B cell (primary cell): Measurements from ENCODE around the gene TTLL10. TPM values are rescaled to one million over a fixed set of nuclear protein-coding genes. Genes with fewer than 3 reads are reported as not detected.

Experiments used
- ATAC-seq: fragments of 200-7000 bp; cut with Tn5 transposase; one replicate; pipeline ENCODE4 v1.10.0; 2021; ENCODE audit warnings: low read depth, mild to moderate bottlenecking, moderate number of reproducible peaks, moderate library complexity
- CTCF ChIA-PET: fragments of 350-600 bp; sonication (Branson Sonifier 250); formaldehyde crosslinking; loops from one replicate; lab custom pipeline; 2021; ENCODE audit warnings: antibody characterized with exemption, inconsistent platforms; lab: Charles Lee
- POLR2A ChIA-PET: fragments of 350-600 bp; sonication (Branson Sonifier 250); formaldehyde crosslinking; loops from one replicate; lab custom pipeline; 2021; ENCODE audit warnings: antibody characterized with exemption; lab: Charles Lee
- DNase-seq: peaks from one replicate; pipeline ENCODE4 v3.0.0; 2013
- H2AFZ ChIP-seq: 2 replicates; pipeline ENCODE4 v1.6.1; 2012; ENCODE audit warnings: mild to moderate bottlenecking, low read depth, low read length; ENCODE audit not compliant: insufficient read depth, poor library complexity, severe bottlenecking
- H3K27ac ChIP-seq, 2 donors: 1 replicate in 1 of 2; 2 replicates in 1 of 2; pipeline ENCODE4 v1.5.1; 2012 to 2013; ENCODE audit warnings: low read length in 2 of 2, mild to moderate bottlenecking in 2 of 2, moderate library complexity in 1 of 2
- H3K27me3 ChIP-seq, 4 experiments: fragments of 200-600 bp in 1 of 4; sonication (generic) in 1 of 4; replicated peaks in 1 of 4; 1 replicate in 2 of 4; 2 replicates in 2 of 4; pipeline versions ENCODE4 v1.6.1 to v1.7.0; 2013 to 2016; ENCODE audit warnings: low read length in 3 of 4, mild to moderate bottlenecking in 2 of 4, mixed read lengths in 1 of 4, moderate library complexity in 1 of 4; ENCODE audit not compliant: insufficient read depth in 4 of 4, control insufficient read depth in 3 of 4; ENCODE audit errors: control extremely low read depth in 1 of 4
- H3K36me3 ChIP-seq, 2 experiments: replicated peaks in 1 of 2; 1 replicate in 1 of 2; 2 replicates in 1 of 2; pipeline versions ENCODE4 v1.6.1 to v1.7.1; 2013; ENCODE audit warnings: low read length in 1 of 2; ENCODE audit not compliant: insufficient read depth in 2 of 2, control insufficient read depth in 1 of 2; ENCODE audit errors: control extremely low read depth in 1 of 2, extremely low read depth in 1 of 2
- H3K4me1 ChIP-seq, 2 donors: fragments of 200-600 bp in 1 of 2; sonication (generic) in 1 of 2; 1 replicate in 1 of 2; 2 replicates in 1 of 2; pipeline versions ENCODE4 v1.5.1 to v1.6.1; 2013 to 2017; ENCODE audit warnings: low read length in 2 of 2; ENCODE audit not compliant: control insufficient read depth in 2 of 2, insufficient read depth in 2 of 2
- H3K4me2 ChIP-seq: replicated peaks from 2 replicates; pipeline ENCODE3; 2012; ENCODE audit warnings: mild to moderate bottlenecking, low read depth, low read length; ENCODE audit not compliant: poor library complexity, severe bottlenecking
- H3K4me3 ChIP-seq, 5 experiments: fragments of 200-600 bp in 1 of 5; sonication (generic) in 1 of 5; 1 replicate in 3 of 5; 2 replicates in 2 of 5; pipeline versions ENCODE4 v1.5.1 to v1.7.0; 2011 to 2016; ENCODE audit warnings: low read length in 4 of 5, mild to moderate bottlenecking in 4 of 5, low read depth in 2 of 5, control low read depth in 1 of 5, moderate library complexity in 1 of 5; ENCODE audit not compliant: insufficient read depth in 1 of 5; ENCODE audit errors: control extremely low read depth in 1 of 5, extremely low read depth in 1 of 5
- H3K79me2 ChIP-seq: fragments of 200-600 bp; sonication (generic); one replicate; pipeline ENCODE4 v1.6.0; 2016; ENCODE audit warnings: low read length; ENCODE audit not compliant: control insufficient read depth, insufficient read depth
- H3K9ac ChIP-seq: fragments of 200-600 bp; sonication (generic); 2 replicates; pipeline ENCODE4 v1.6.1; 2017; ENCODE audit warnings: mild to moderate bottlenecking, low read length, moderate library complexity
- H3K9me3 ChIP-seq, 3 donors: one replicate each; pipeline versions ENCODE4 v1.6.1 to v1.7.1; 2013; ENCODE audit warnings: low read length in 2 of 3; ENCODE audit not compliant: control insufficient read depth in 2 of 3, insufficient read depth in 1 of 3; ENCODE audit errors: control extremely low read depth in 1 of 3
- H4K20me1 ChIP-seq: 2 replicates; pipeline ENCODE4 v1.6.0; 2012; ENCODE audit warnings: mild to moderate bottlenecking, low read length; ENCODE audit not compliant: insufficient read depth, control insufficient read depth, poor library complexity, severe bottlenecking
- H3K27ac Mint-ChIP-seq: one replicate; pipeline ENCODE4 v1.8.0; 2021; ENCODE audit warnings: mixed read lengths
- H3K27me3 Mint-ChIP-seq: one replicate; pipeline ENCODE4 v1.8.0; 2021; ENCODE audit warnings: mixed read lengths
- H3K4me1 Mint-ChIP-seq: one replicate; pipeline ENCODE4 v1.8.0; 2021; ENCODE audit warnings: mixed read lengths
- H3K4me3 Mint-ChIP-seq: one replicate; pipeline ENCODE4 v1.8.0; 2021; ENCODE audit warnings: mixed read lengths
- H3K9me3 Mint-ChIP-seq: one replicate; pipeline ENCODE4 v1.8.0; 2022; ENCODE audit warnings: mixed read lengths; ENCODE audit not compliant: insufficient read depth
- EZH2 ChIP-seq: IDR thresholded peaks from 2 replicates; pipeline ENCODE4 v1.6.1; 2012; ENCODE audit warnings: borderline replicate concordance, low read depth, mild to moderate bottlenecking, moderate library complexity, low read length; ENCODE audit not compliant: insufficient read depth, poor library complexity, severe bottlenecking
- WGBS: methylation state at CpG from one replicate; pipeline ENCODE4 v1.1.5; 2013; ENCODE audit warnings: missing lambda C conversion rate; ENCODE audit not compliant: insufficient coverage; 5-methylcytosine and 5-hydroxymethylcytosine counted together
- intact Hi-C: fragments of 100-400 bp; cut with micrococcal nuclease; formaldehyde crosslinking; loops from one replicate; pipeline ENCODE4 v1.10.0; 2022
- polyA plus RNA-seq: library from polyadenylated mRNA; depleted of rRNA; stranded (reverse); fragments of >200 nt; gene quantifications from 2 replicates; pipeline ENCODE4 v1.2.3, GENCODE V29; 2012
- total RNA-seq, 2 donors: library from RNA; stranded (reverse); fragments of 120-200 nt in 1 of 2; gene quantifications; 1 replicate in 1 of 2; 2 replicates in 1 of 2; pipeline versions ENCODE4 v1.2.3 to v1.2.4, GENCODE V29; 2013 to 2022
- TF ChIP-seq, protein P1 (sequence below): fragments of 200-600 bp; IDR thresholded peaks from one replicate; pipeline ENCODE4 v1.8.0; 2022; ENCODE audit warnings: antibody characterized with exemption, mild to moderate bottlenecking

The TTLL10 gene
- total and polyA plus RNA-seq, 2 donors (not counting 1 experiment from before 2014, with no cell fraction given): 0.37 to 0.45 TPM

DNA sequence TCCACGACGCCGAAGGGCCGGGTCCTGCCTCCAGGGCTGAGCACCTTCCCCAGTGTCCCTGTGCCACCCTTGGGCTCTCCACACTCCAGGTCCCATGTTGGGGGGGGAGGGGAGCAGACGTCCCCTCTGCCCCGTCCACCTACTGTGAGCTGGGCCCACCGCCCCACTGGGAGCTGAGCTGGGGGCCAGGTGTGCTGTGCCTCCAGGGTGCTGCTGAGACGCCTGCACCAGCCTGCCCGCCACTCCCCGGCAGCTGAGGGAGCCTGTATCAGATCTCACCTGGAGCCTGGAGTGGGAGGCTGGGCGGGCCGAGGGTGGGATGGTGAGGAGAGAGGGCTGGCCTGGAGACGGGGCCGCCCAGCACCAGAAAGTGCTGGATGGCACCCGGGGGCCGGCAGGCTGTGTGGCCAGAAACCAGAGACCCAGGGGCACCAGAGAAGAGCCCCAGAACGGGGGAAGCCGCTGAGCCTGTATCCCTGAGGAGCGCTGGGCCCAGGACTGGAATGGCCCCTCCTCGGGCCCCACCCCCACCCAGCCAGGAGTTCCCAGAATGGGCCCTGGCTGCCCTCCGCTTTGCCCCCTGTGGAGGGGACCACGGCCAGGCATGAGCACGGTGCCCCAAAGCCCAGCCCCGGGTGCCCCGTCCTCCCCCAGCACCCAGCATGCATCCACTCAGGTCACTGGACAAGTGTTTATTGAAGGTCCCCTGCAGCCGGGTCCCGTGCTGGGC, 29.3 kb downstream of the TTLL10 start:
- Mint-ChIP-seq H3K27ac (peak overlapping the region; percentile 15), H3K4me3 (no peak overlapping the region), H3K9me3 (no peaks in the 10 kb centered on the region), H3K4me1 (peaks cover 21% of the 10 kb centered on the region), H3K27me3 (peaks cover 2% of the 10 kb centered on the region)
- H3K9me3 ChIP-seq: peaks cover 0 to 22% (median 0%) of the 10 kb centered on the region in 3 donors
- H2AFZ ChIP-seq: no peak overlapping the region
- H4K20me1 ChIP-seq: no peaks in the 10 kb centered on the region
- no peak overlapping the region for H3K4me2 ChIP-seq
- no peaks in the 10 kb centered on the region for H3K79me2 ChIP-seq
- no peaks in the 10 kb centered on the region for H3K36me3 ChIP-seq
- peaks cover 0 to 35% (median 12%) of the 10 kb centered on the region in 4 experiments for H3K27me3 ChIP-seq
- 86% methylated on average over 27 of the region's 27 CpGs for WGBS
- TF ChIP-seq EZH2: no peak
- TF ChIP-seq, protein P1, sequence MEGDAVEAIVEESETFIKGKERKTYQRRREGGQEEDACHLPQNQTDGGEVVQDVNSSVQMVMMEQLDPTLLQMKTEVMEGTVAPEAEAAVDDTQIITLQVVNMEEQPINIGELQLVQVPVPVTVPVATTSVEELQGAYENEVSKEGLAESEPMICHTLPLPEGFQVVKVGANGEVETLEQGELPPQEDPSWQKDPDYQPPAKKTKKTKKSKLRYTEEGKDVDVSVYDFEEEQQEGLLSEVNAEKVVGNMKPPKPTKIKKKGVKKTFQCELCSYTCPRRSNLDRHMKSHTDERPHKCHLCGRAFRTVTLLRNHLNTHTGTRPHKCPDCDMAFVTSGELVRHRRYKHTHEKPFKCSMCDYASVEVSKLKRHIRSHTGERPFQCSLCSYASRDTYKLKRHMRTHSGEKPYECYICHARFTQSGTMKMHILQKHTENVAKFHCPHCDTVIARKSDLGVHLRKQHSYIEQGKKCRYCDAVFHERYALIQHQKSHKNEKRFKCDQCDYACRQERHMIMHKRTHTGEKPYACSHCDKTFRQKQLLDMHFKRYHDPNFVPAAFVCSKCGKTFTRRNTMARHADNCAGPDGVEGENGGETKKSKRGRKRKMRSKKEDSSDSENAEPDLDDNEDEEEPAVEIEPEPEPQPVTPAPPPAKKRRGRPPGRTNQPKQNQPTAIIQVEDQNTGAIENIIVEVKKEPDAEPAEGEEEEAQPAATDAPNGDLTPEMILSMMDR: no peak
- ATAC-seq: no peak
- no peak overlapping the region for H3K4me3 ChIP-seq
- DNase-seq: peak; percentile 51
- CTCF ChIA-PET: no interaction called here
- no peak overlapping the region for H3K27ac ChIP-seq
- H3K9ac ChIP-seq: no peak overlapping the region
- intact Hi-C loops: loop anchor here (10.0 kb wide), 1 partner anchor 168 kb away; no protein-coding TSS in a partner anchor
- H3K4me1 ChIP-seq: peaks cover 35 to 36% of the 10 kb centered on the region in 2 donors
- POLR2A ChIA-PET: no interaction called here
